HepG2 (cell line): Measurements from ENCODE around the gene FAM83D. TPM values are rescaled to one million over a fixed set of nuclear protein-coding genes. Genes with fewer than 3 reads are reported as not detected.

Source experiments
- ATAC-seq: fragments of 200-7000 bp; cut with Tn5 transposase; 3 replicates; pipeline ENCODE4 v1.9.1; 2020; ENCODE audit warnings: mild to moderate bottlenecking, moderate library complexity
- BruUV-seq: library from RNA; stranded (reverse); fragments of 400-500 nt; replicated peaks from 2 replicates; lab custom pipeline; 2021; lab: Mats Ljungman, UMichigan
- CTCF ChIA-PET: fragments of 300-600 bp; formaldehyde crosslinking; extraction: SDS; loops from one replicate; lab custom pipeline; 2021; ENCODE audit warnings: low total read pairs, inconsistent platforms, low intra/inter-chr PET ratio; lab: Yijun Ruan, JAX
- POLR2A ChIA-PET: fragments of 350-600 bp; sonication (Branson Sonifier 250); formaldehyde crosslinking; loops from one replicate; lab custom pipeline; 2020; ENCODE audit warnings: antibody characterized with exemption, inconsistent platforms; lab: Yijun Ruan, JAX
- DNase-seq: peaks from one replicate; pipeline ENCODE4 v3.0.0-alpha.2; 2015; ENCODE audit warnings: low spot score
- FAIRE-seq: peaks from 3 replicates; lab custom pipeline; 2011; peaks lifted over from hg19 to GRCh38; lab: Jason Lieb, UNC
- H2AFZ ChIP-seq: one replicate; pipeline ENCODE4 v1.6.1; 2011; ENCODE audit warnings: low read length, inconsistent platforms
- H3K27ac ChIP-seq: fragments of 300-600 bp; 3 replicates; pipeline ENCODE4 v1.8.0; 2011; ENCODE audit warnings: mixed run types, mild to moderate bottlenecking, mixed read lengths, low read length, inconsistent platforms; ENCODE audit not compliant: insufficient read depth; ENCODE audit errors: extremely low read length
- H3K27me3 ChIP-seq, 2 experiments: fragments of 200-600 bp in 1 of 2; 2 replicates in 1 of 2; 3 replicates in 1 of 2; pipeline versions ENCODE4 v1.6.0 to v1.8.0; 2011; ENCODE audit warnings: low read length in 2 of 2, mild to moderate bottlenecking in 2 of 2, moderate library complexity in 2 of 2, inconsistent platforms in 1 of 2; ENCODE audit not compliant: insufficient read depth in 2 of 2, control insufficient read depth in 1 of 2
- H3K36me3 ChIP-seq, 2 experiments: fragments of 200-600 bp in 1 of 2; replicated peaks in 1 of 2; 2 replicates in 1 of 2; 3 replicates in 1 of 2; pipeline versions ENCODE4 v1.5.1 to v1.8.0; 2011; ENCODE audit warnings: low read length in 2 of 2, inconsistent platforms in 1 of 2; ENCODE audit not compliant: insufficient read depth in 2 of 2, control insufficient read depth in 1 of 2
- H3K4me1 ChIP-seq: 2 replicates; pipeline ENCODE4 v1.5.1; 2012; ENCODE audit warnings: low read length, inconsistent platforms; ENCODE audit not compliant: insufficient read depth
- H3K4me2 ChIP-seq: 2 replicates; pipeline ENCODE4 v1.6.0; 2011; ENCODE audit warnings: low read depth, low read length, inconsistent platforms
- H3K4me3 ChIP-seq, 3 experiments: fragments of 200-600 bp in 1 of 3; sonication (generic), shearing (Covaris generic) in 1 of 3; replicated peaks in 1 of 3; 2 replicates each; pipeline ENCODE4 v1.5.1; 2011 to 2016; ENCODE audit warnings: low read length in 3 of 3, inconsistent platforms in 2 of 3, low read depth in 2 of 3, mild to moderate bottlenecking in 2 of 3, control low read depth in 1 of 3, mixed read lengths in 1 of 3; ENCODE audit not compliant: insufficient read depth in 1 of 3
- H3K79me2 ChIP-seq: one replicate; pipeline ENCODE4 v1.6.1; 2011; ENCODE audit warnings: low read length, inconsistent platforms; ENCODE audit not compliant: insufficient read depth
- H3K9ac ChIP-seq: 2 replicates; pipeline ENCODE4 v1.6.0; 2011; ENCODE audit warnings: mild to moderate bottlenecking, low read depth, low read length, inconsistent platforms; ENCODE audit not compliant: insufficient read depth
- H3K9me3 ChIP-seq: 2 replicates; pipeline ENCODE4 v1.5.1; 2012; ENCODE audit warnings: mild to moderate bottlenecking, low read length
- H4K20me1 ChIP-seq: 2 replicates; pipeline ENCODE4 v1.6.0; 2011; ENCODE audit warnings: inconsistent platforms, mild to moderate bottlenecking, low read length, moderate library complexity; ENCODE audit not compliant: insufficient read depth
- ARID2 ChIP-seq: sonication (generic); formaldehyde crosslinking; IDR thresholded peaks from 2 replicates; pipeline ENCODE4 v1.8.1; 2022; ENCODE audit warnings: mild to moderate bottlenecking, missing genetic modification reagents, borderline replicate concordance
- FOXP1 ChIP-seq, 2 experiments: fragments of 450-650 bp in 1 of 2; IDR thresholded peaks; 2 replicates each; pipeline ENCODE4 v1.6.1; 2017 to 2018; ENCODE audit warnings: antibody characterized with exemption in 1 of 2
- GABPA ChIP-seq, 2 experiments: IDR thresholded peaks; 2 replicates each; pipeline ENCODE4 v1.6.1; 2011 to 2016; ENCODE audit warnings: low read depth in 2 of 2, low read length in 1 of 2, missing biosample characterization in 1 of 2, missing genetic modification characterization in 1 of 2
- NCOA2 ChIP-seq: sonication (generic); formaldehyde crosslinking; IDR thresholded peaks from 2 replicates; pipeline ENCODE4 v1.8.0; 2022; ENCODE audit warnings: inconsistent platforms
- NFE2L1 ChIP-seq: sonication (generic); formaldehyde crosslinking; IDR thresholded peaks from 2 replicates; pipeline ENCODE4 v1.4.0; 2020; ENCODE audit warnings: missing genetic modification reagents, mild to moderate bottlenecking, borderline replicate concordance
- TERF1 ChIP-seq: sonication (generic); formaldehyde crosslinking; IDR thresholded peaks from 2 replicates; pipeline ENCODE4 v1.8.0; 2022; ENCODE audit warnings: mild to moderate bottlenecking, missing genetic modification reagents, moderate library complexity
- ZNF335 ChIP-seq: sonication (generic); formaldehyde crosslinking; IDR thresholded peaks from 2 replicates; pipeline ENCODE4 v1.4.0; 2020; ENCODE audit warnings: missing genetic modification reagents
- ZNF468 ChIP-seq: sonication (generic); formaldehyde crosslinking; IDR thresholded peaks from 2 replicates; pipeline ENCODE4 v1.8.0; 2022; ENCODE audit warnings: mild to moderate bottlenecking, moderate library complexity, missing genetic modification reagents
- ZZZ3 ChIP-seq: sonication (generic); formaldehyde crosslinking; IDR thresholded peaks from 2 replicates; pipeline ENCODE4 v1.4.0; 2020; ENCODE audit warnings: missing genetic modification reagents, mild to moderate bottlenecking, borderline replicate concordance
- WGBS: methylation state at CpG from one replicate; pipeline ENCODE4 v1.1.6; 2017; ENCODE audit warnings: low lambda C conversion rate; 5-methylcytosine and 5-hydroxymethylcytosine counted together
- in situ Hi-C: cut with HindIII; loops from 2 replicates; pipeline ENCODE4 v1.10.0; 2017; ENCODE audit warnings: low pct_unique_long_range_greater_than_20kb; ENCODE audit not compliant: extremely low pct_ligation_motif_present
- intact Hi-C: fragments of 100-400 bp; cut with micrococcal nuclease; formaldehyde crosslinking; loops from one replicate; pipeline ENCODE4 v1.10.0; 2022; ENCODE audit not compliant: unreplicated experiment
- polyA plus RNA-seq, 8 experiments: library from polyadenylated mRNA; depleted of rRNA in 3 of 8; stranded (reverse) in 7 of 8; unstranded in 1 of 8; fragments of >200 nt; fragmentation: Illumina TruSeq in 4 of 8; extraction: Trizol in 4 of 8; gene quantifications; 2 replicates each; pipeline versions ENCODE4 v1.2.1 to v1.2.3, GENCODE V29; 2011 to 2016; ENCODE audit warnings: low read depth in 4 of 8, missing spikeins in 1 of 8, mixed read lengths in 1 of 8; ENCODE audit not compliant: insufficient read depth in 1 of 8
- total RNA-seq, 5 experiments: library from RNA; depleted of rRNA; stranded (reverse); fragments of >200 nt; fragmentation: Illumina TruSeq; extraction: Trizol; gene quantifications; 2 replicates each; pipeline ENCODE4 v1.2.3, GENCODE V29; 2016; ENCODE audit warnings: low read depth in 1 of 5
- TF ChIP-seq, protein P1 (sequence below): sonication (generic); formaldehyde crosslinking; IDR thresholded peaks from 2 replicates; pipeline ENCODE4 v1.8.1; 2023; ENCODE audit warnings: mild to moderate bottlenecking, missing genetic modification reagents, borderline replicate concordance
- TF ChIP-seq, protein P2 (sequence below): sonication (generic); formaldehyde crosslinking; IDR thresholded peaks from 2 replicates; pipeline ENCODE4 v1.4.0; 2020; ENCODE audit warnings: missing genetic modification reagents
- TF ChIP-seq, protein P3 (sequence below): sonication (generic); formaldehyde crosslinking; IDR thresholded peaks from 2 replicates; pipeline ENCODE4 v1.4.0; 2020; ENCODE audit warnings: missing genetic modification reagents, mild to moderate bottlenecking, borderline replicate concordance

Gene FAM83D
- total and polyA plus RNA-seq, 2 of the 13 experiments (the other 11 are each of a cell fraction or from before 2014, with no cell fraction given): 51.4 to 64.0 TPM

DNA sequence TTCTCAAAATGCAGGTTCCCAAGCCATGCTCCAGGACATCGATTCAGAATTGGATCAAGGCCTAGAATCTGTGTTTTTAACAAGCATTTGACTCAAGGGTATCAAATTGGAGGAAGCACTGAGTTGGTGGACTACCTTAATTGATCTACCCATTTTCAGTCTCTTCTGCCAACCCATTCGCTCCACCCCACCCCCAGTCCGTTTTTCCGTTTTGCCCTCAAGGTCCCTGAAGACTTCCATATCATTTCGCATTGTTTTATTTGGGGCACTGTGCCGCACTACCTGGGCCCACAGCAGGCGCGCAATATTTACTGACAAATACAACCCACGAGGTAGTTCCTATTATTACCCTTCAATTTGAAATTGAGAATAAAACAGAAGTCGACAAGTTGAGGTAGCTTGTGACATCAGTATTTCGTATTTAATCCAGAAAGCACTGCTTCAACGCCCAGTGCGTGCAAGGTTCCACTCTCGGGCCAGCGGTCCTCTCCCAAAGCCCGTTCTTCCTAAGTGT, 35.4 kb downstream of the FAM83D start:
- intact Hi-C loops: loop anchor here (1.0 to 10.0 kb wide), 3 partner anchors 35 to 83 kb away; partner anchors contain the start of gene FAM83D
- ATAC-seq: no peak
- CTCF ChIA-PET: interaction anchor here (1.1 kb wide), 1 partner anchor 35 kb away, joined by 6 read pairs; the partner anchor contains the start of gene FAM83D
- BruUV-seq: TSS peak; percentile 93
- Histone ChIP-seq H3K9ac (peak overlapping the region; percentile 94), H3K4me1 (peaks cover 41% of the 10 kb centered on the region), H2AFZ (no peak overlapping the region), H4K20me1 (no peaks in the 10 kb centered on the region), H3K79me2 (peaks cover 37% of the 10 kb centered on the region), H3K36me3 (no peaks in the 10 kb centered on the region; a peak in 1 of 5 replicates), H3K4me2 (peak overlapping the region; percentile 86), H3K4me3 (peak overlapping the region; percentile 57 to 95 (median 66); a peak in 5 of 6 replicates), H3K9me3 (no peaks in the 10 kb centered on the region), H3K27ac (peak overlapping the region; percentile 89), H3K27me3 (no peaks in the 10 kb centered on the region; a peak in 1 of 5 replicates)
- no peak for FAIRE-seq
- 51% methylated on average over 16 of the region's 16 CpGs for WGBS
- in situ Hi-C loops: no loop called here
- POLR2A ChIA-PET: interaction anchor here (0.5 to 2.3 kb wide), 29 partner anchors 8 to 1676 kb away, joined by 3 to 41 read pairs (median 4); partner anchors contain the start of gene FAM83D
- DNase-seq: no peak
- TF ChIP-seq ZZZ3 (CRISPR knock-in tag) (0 out of 2 replicates have a peak, but pooled peaks have one; percentile 10), TERF1 (CRISPR knock-in tag) (no peak), ARID2 (peak; percentile 92; the same call in 1 of the 2 replicates), NCOA2 (CRISPR knock-in tag) (no peak), ZNF468 (0 out of 2 replicates have a peak, but pooled peaks have one; percentile 71), GABPA (IDR thresholded peaks at IDR 0.05; ENCODE audit: low read depth, low read length) (no peak), GABPA (CRISPR knock-in tag; IDR thresholded peaks at IDR 0.05; ENCODE audit: low read depth) (no peak), FOXP1 (IDR thresholded peaks at IDR 0.05) (no peak), FOXP1 (CRISPR knock-in tag; IDR thresholded peaks at IDR 0.05) (no peak), ZNF335 (CRISPR knock-in tag) (no peak), NFE2L1 (CRISPR knock-in tag) (0 out of 2 replicates have a peak, but pooled peaks have one; percentile 56)
- TF ChIP-seq, protein P1, sequence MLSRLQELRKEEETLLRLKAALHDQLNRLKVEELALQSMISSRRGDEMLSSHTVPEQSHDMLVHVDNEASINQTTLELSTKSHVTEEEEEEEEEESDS (CRISPR knock-in tag): peak; percentile 90; the same call in 1 of the 2 replicates
- TF ChIP-seq, protein P2, sequence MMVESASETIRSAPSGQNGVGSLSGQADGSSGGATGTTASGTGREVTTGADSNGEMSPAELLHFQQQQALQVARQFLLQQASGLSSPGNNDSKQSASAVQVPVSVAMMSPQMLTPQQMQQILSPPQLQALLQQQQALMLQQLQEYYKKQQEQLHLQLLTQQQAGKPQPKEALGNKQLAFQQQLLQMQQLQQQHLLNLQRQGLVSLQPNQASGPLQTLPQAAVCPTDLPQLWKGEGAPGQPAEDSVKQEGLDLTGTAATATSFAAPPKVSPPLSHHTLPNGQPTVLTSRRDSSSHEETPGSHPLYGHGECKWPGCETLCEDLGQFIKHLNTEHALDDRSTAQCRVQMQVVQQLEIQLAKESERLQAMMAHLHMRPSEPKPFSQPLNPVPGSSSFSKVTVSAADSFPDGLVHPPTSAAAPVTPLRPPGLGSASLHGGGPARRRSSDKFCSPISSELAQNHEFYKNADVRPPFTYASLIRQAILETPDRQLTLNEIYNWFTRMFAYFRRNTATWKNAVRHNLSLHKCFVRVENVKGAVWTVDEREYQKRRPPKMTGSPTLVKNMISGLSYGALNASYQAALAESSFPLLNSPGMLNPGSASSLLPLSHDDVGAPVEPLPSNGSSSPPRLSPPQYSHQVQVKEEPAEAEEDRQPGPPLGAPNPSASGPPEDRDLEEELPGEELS: no peak
- TF ChIP-seq, protein P3, sequence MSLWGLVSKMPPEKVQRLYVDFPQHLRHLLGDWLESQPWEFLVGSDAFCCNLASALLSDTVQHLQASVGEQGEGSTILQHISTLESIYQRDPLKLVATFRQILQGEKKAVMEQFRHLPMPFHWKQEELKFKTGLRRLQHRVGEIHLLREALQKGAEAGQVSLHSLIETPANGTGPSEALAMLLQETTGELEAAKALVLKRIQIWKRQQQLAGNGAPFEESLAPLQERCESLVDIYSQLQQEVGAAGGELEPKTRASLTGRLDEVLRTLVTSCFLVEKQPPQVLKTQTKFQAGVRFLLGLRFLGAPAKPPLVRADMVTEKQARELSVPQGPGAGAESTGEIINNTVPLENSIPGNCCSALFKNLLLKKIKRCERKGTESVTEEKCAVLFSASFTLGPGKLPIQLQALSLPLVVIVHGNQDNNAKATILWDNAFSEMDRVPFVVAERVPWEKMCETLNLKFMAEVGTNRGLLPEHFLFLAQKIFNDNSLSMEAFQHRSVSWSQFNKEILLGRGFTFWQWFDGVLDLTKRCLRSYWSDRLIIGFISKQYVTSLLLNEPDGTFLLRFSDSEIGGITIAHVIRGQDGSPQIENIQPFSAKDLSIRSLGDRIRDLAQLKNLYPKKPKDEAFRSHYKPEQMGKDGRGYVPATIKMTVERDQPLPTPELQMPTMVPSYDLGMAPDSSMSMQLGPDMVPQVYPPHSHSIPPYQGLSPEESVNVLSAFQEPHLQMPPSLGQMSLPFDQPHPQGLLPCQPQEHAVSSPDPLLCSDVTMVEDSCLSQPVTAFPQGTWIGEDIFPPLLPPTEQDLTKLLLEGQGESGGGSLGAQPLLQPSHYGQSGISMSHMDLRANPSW: no peak
